DOHH2 (cell line): ENCODE data around the gene MPZL2.

ENCODE experiments used
- CTCF ChIP-seq: fragments of 200-600 bp; sonication (generic); IDR thresholded peaks from one replicate; pipeline ENCODE4 v1.5.1; 2014; ENCODE audit warnings: antibody characterized with exemption, mild to moderate bottlenecking, low read depth, low read length; ENCODE audit not compliant: poor library complexity, severe bottlenecking
- EZH2phosphoT487 ChIP-seq: fragments of 200-600 bp; sonication (generic); IDR thresholded peaks from 2 replicates; pipeline ENCODE4 v1.6.1; 2017; ENCODE audit warnings: borderline replicate concordance, mild to moderate bottlenecking, antibody characterized with exemption, low read length, moderate library complexity, mixed read lengths

- TF ChIP-seq CTCF, result no peak
- TF ChIP-seq EZH2phosphoT487, result no peak
Measured at GRCh38 chr11:118265954-118266353, 1.9 kb upstream of the MPZL2 start.
